ENCODE results near the gene NR1I2.

The NR1I2 gene

DNA sequence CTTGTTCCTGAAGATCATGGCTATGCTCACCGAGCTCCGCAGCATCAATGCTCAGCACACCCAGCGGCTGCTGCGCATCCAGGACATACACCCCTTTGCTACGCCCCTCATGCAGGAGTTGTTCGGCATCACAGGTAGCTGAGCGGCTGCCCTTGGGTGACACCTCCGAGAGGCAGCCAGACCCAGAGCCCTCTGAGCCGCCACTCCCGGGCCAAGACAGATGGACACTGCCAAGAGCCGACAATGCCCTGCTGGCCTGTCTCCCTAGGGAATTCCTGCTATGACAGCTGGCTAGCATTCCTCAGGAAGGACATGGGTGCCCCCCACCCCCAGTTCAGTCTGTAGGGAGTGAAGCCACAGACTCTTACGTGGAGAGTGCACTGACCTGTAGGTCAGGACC lies 35.2 kb downstream of the NR1I2 start:
- no peak for DNase-seq (ENCODE audit: insufficient read length, low spot score)
- FAIRE-seq: no peak
- TF ChIP-seq, protein P1, sequence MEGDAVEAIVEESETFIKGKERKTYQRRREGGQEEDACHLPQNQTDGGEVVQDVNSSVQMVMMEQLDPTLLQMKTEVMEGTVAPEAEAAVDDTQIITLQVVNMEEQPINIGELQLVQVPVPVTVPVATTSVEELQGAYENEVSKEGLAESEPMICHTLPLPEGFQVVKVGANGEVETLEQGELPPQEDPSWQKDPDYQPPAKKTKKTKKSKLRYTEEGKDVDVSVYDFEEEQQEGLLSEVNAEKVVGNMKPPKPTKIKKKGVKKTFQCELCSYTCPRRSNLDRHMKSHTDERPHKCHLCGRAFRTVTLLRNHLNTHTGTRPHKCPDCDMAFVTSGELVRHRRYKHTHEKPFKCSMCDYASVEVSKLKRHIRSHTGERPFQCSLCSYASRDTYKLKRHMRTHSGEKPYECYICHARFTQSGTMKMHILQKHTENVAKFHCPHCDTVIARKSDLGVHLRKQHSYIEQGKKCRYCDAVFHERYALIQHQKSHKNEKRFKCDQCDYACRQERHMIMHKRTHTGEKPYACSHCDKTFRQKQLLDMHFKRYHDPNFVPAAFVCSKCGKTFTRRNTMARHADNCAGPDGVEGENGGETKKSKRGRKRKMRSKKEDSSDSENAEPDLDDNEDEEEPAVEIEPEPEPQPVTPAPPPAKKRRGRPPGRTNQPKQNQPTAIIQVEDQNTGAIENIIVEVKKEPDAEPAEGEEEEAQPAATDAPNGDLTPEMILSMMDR (IDR thresholded peaks at IDR 0.05; ENCODE audit: insufficient read depth, missing control alignments): no peak

DNA sequence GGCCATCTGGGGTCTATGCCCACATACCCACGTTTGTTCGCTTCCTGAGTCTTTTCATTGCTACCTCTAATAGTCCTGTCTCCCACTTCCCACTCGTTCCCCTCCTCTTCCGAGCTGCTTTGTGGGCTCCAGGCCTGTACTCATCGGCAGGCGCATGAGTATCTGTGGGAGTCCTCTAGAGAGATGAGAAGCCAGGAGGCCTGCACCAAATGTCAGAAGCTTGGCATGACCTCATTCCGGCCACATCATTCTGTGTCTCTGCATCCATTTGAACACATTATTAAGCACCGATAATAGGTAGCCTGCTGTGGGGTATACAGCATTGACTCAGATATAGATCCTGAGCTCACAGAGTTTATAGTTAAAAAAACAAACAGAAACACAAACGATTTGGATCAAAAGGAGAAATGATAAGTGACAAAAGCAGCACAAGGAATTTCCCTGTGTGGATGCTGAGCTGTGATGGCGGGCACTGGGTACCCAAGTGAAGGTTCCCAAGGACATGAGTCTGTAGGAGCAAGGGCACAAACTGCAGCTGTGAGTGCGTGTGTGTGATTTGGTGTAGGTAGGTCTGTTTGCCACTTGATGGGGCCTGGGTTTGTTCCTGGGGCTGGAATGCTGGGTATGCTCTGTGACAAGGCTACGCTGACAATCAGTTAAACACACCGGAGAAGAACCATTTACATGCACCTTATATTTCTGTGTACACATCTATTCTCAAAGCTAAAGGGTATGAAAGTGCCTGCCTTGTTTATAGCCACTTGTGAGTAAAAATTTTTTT lies 35.9 kb downstream of the NR1I2 start:
- TF ChIP-seq, protein P1 (IDR thresholded peaks at IDR 0.05; ENCODE audit: insufficient read depth, missing control alignments): no peak
- FAIRE-seq (no peak), DNase-seq (ENCODE audit: insufficient read length, low spot score) (no peak)

DNA sequence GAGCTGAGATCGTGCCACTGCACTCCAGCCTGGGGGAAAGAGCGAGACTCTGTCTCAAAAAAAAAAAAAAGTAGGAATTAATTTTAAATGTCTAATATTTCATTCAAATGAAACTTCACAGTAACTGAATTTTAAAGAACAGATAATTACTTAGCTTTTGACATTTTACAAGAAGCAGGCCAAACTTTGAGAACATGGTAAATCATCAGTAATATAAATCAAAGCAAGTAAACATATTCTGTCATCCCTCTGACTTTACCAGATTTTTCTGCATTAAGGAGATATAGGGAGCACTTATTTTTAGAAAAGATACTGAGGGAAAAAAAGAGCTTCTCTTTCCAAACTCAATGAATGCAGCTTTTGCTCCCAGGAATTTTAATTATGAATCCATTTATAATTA lies 37.0 kb downstream of the NR1I2 start:
- no peak for FAIRE-seq

DNA sequence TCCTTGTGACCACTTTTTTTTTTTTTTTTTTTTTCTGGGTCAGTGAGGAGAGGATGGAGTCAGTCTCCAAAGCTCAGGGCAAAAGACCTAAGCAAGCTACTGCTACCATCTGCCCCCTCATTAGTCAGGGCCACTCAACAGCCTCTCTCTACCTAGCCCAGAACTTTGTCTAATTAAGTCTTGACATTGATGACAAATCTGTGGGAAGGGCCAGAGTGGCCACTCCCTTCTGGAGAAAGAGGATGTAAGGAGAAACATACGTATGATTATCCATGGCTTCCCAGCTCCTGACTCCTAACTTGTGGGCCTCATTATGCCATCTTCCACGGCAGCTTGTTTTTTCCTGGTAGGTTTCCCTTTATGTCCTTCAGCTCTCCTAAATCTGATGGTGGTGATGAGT lies 37.9 kb downstream of the NR1I2 start:
- no peak for FAIRE-seq
- TF ChIP-seq, protein P1 (IDR thresholded peaks at IDR 0.05; ENCODE audit: insufficient read depth, missing control alignments): no peak
- DNase-seq (ENCODE audit: insufficient read length, low spot score): no peak

More for the DNA sequence above, 37.0 kb downstream of the NR1I2 start:
- DNase-seq (ENCODE audit: insufficient read length, low spot score): no peak
- TF ChIP-seq, protein P1 (IDR thresholded peaks at IDR 0.05; ENCODE audit: insufficient read depth, missing control alignments): no peak

DNA sequence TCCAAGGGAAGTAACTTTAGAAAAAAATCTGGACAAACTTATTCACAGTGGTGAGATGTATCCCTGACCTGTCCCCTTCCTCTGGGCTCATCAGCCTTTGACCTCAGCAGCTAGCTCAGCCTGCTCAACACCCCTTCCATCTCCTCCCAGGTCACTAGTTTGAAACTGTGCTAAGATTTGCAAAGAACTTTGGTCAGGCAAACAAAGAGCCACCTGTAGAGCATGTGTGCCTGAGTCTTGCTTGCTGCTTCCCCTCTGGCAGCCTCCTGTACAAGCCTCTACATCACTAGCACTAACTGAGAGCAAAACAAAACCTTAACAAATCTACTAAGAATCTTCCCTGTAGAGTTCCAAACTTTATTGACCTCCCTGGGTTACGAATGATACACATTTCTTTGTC lies 43.9 kb downstream of the NR1I2 start:
- FAIRE-seq (no peak), DNase-seq (ENCODE audit: insufficient read length, low spot score) (no peak)
- TF ChIP-seq, protein P1 (IDR thresholded peaks at IDR 0.05; ENCODE audit: insufficient read depth, missing control alignments): no peak

DNA sequence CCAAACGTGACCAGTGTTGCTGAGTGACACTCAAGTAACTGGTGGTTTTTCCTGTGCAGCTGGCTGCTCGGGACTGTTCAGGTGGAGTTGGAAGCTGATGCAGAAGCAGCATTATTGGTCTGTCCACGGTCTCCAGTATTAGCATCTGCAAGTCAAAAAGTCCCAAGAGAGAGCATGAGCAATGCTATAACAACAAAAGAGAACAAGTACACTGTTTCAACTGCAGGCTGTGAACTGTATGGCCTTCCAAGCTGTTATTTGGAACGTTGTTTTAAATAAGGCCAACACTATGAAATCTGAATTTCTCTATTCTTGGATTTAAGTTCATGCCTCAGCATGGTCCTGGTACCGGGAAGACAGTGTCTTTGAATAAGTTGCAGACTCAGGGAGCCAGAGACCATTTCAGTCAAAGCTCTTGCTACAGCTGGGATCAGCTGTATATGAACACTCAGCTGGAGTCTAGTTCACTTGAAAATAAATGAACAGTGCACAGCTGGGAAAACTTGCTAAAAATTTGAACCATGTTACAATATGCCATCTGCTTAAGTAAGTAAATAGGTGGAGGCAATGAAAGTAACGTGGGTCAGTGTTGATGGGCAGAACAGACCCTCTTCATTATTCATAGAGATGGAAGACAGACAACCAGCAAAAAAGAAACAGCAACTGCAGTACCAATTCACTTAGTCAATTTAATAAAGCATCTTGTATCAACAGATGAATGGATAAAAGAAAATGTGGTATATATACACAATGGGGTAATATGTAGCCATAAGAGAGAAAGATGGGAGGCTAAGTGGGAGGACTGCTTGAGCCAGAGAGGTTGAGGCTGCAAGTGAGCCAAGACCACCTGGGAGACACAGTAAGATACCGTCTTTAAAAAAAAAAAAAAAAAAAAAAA lies 45.1 kb downstream of the NR1I2 start:
- FAIRE-seq: no peak
- TF ChIP-seq, protein P1 (IDR thresholded peaks at IDR 0.05; ENCODE audit: insufficient read depth, missing control alignments): no peak
- no peak for DNase-seq (ENCODE audit: insufficient read length, low spot score)
